Adrenal gland (tissue), 12 donors: ENCODE results near the gene SLIT3. TPM values are rescaled to one million over a fixed set of nuclear protein-coding genes. Genes with fewer than 3 reads are reported as not detected.

Experiments used
- DNase-seq, 7 donors: peaks; one replicate each; pipeline ENCODE4 v3.0.0-alpha.2; 2019 to 2020
- H3K27ac ChIP-seq, 5 donors: fragments of 200-600 bp; sonication (generic) in 4 of 5; 1 replicate in 3 of 5; 2 replicates in 2 of 5; pipeline versions ENCODE4 v1.5.1 to v1.8.0; 2016 to 2020; ENCODE audit warnings: mild to moderate bottlenecking in 1 of 5
- H3K27me3 ChIP-seq: fragments of 200-600 bp; 2 replicates; pipeline ENCODE4 v1.8.0; 2021
- H3K36me3 ChIP-seq, 2 donors: fragments of 200-600 bp; replicated peaks in 1 of 2; 1 replicate in 1 of 2; 2 replicates in 1 of 2; pipeline versions ENCODE4 v1.5.1 to v1.8.0; 2018 to 2022
- H3K4me1 ChIP-seq, 2 donors: fragments of 200-600 bp; replicated peaks in 1 of 2; 1 replicate in 1 of 2; 2 replicates in 1 of 2; pipeline versions ENCODE4 v1.5.1 to v1.8.0; 2018 to 2021
- H3K4me3 ChIP-seq, 4 donors: fragments of 200-600 bp; sonication (generic) in 3 of 4; one replicate each; pipeline ENCODE4 v1.5.1; 2016 to 2018
- H3K9me3 ChIP-seq, 3 donors: fragments of 200-600 bp; sonication (generic) in 1 of 3; replicated peaks in 1 of 3; 1 replicate in 2 of 3; 2 replicates in 1 of 3; pipeline versions ENCODE4 v1.5.1 to v1.8.0; 2016 to 2021
- CTCF ChIP-seq, 6 experiments: fragments of 450-650 bp in 4 of 6; fragments of 200-600 bp in 2 of 6; sonication (generic) in 1 of 6; IDR thresholded peaks; 1 replicate in 5 of 6; 2 replicates in 1 of 6; pipeline versions ENCODE4 v1.5.1 to v1.8.0; 2016 to 2021; ENCODE audit warnings: antibody characterized with exemption in 6 of 6, mild to moderate bottlenecking in 2 of 6, moderate library complexity in 1 of 6
- POLR2A ChIP-seq, 2 donors: fragments of 450-650 bp; IDR thresholded peaks; one replicate each; pipeline ENCODE4 v1.6.1; 2017; ENCODE audit warnings: antibody characterized with exemption in 2 of 2, mild to moderate bottlenecking in 2 of 2, moderate library complexity in 1 of 2
- WGBS, 4 donors: extraction: QIAGEN DNeasy Blood & Tissue Kit in 2 of 4; methylation state at CpG; one replicate each; pipeline versions ENCODE4 v1.1.5 to v1.1.7; 2013 to 2017; 5-methylcytosine and 5-hydroxymethylcytosine counted together
- intact Hi-C, 2 donors: fragments of 100-400 bp; cut with DNase I; formaldehyde crosslinking; loops; one replicate each; pipeline versions ENCODE4 v1.14.1 to v1.15.0; 2022 to 2023
- polyA plus RNA-seq, 3 donors: library from polyadenylated mRNA; stranded (reverse); fragments of 200-250 nt in 2 of 3; fragments of 350-450 nt in 1 of 3; fragmentation: Illumina TruSeq in 1 of 3; extraction: RNeasy Lipid Tissue Mini Kit (QIAGEN cat#74804) in 1 of 3; gene quantifications; one replicate each; pipeline ENCODE4 v1.2.3, GENCODE V29; 2013 to 2014
- total RNA-seq, 9 donors: library from RNA; depleted of rRNA in 4 of 9; stranded (reverse); fragments of >200 nt in 4 of 9; fragments of 120-200 nt in 1 of 9; fragmentation: NEBNext Ultra II Directional in 1 of 9; extraction: Animal tissue kit (Norgen Biotek cat#: 25700) in 1 of 9; gene quantifications; one replicate each; pipeline versions ENCODE4 v1.1.0 to v1.2.4, GENCODE V29; 2013 to 2023
- donor health status: healthy with polysubstance abuse.
- donor health status: Bipolar disorder and iron deficiency.
- donor health status: DM: yes; HTN: yes; CAD: no.
- donor health status: DM: no; HTN: no; CAD: no.
- donor health status: DM: no; HTN: no; CAD: no.
- donor health status: DM: yes; HTN: yes; CAD: no.

Gene SLIT3
- total and polyA plus RNA-seq, 12 donors, result 10.0 to 94.1 (median 32.8) TPM

- Histone ChIP-seq H3K4me3 (no peak overlapping the region), H3K9me3 (no peaks in the 10 kb centered on the region), H3K27me3 (no peaks in the 10 kb centered on the region), H3K27ac (no peak overlapping the region), H3K4me1 (no peaks in the 10 kb centered on the region), H3K36me3 (no peaks in the 10 kb centered on the region)
- DNase-seq, result no peak
- WGBS, 4 donors, result 79 to 83% (median 81%) methylated on average over 7 of the region's 7 CpGs
- intact Hi-C loops, result no loop called here
- no peak for TF ChIP-seq POLR2A (IDR thresholded peaks at IDR 0.05)
- no peak for TF ChIP-seq CTCF (IDR thresholded peaks at IDR 0.05)
Observed at GRCh38 chr5:168831383-168831782, 469.6 kb downstream of the SLIT3 start.

- DNase-seq, result no peak
- H3K27me3 ChIP-seq, result no peaks in the 10 kb centered on the region
- H3K27ac ChIP-seq, result no peak overlapping the region
- H3K4me3 ChIP-seq, result no peak overlapping the region
- intact Hi-C loops, result no loop called here
- no peaks in the 10 kb centered on the region for H3K9me3 ChIP-seq
- H3K36me3 ChIP-seq, result no peaks in the 10 kb centered on the region
- WGBS, 4 donors, result 64 to 94% (median 75%) methylated on average over 3 of the region's 3 CpGs
- no peak for TF ChIP-seq POLR2A (IDR thresholded peaks at IDR 0.05)
- TF ChIP-seq CTCF (IDR thresholded peaks at IDR 0.05), result no peak
- no peaks in the 10 kb centered on the region for H3K4me1 ChIP-seq
Observed at GRCh38 chr5:168830833-168831232, 470.1 kb downstream of the SLIT3 start.

- Histone ChIP-seq H3K9me3 (no peaks in the 10 kb centered on the region), H3K27ac (no peak overlapping the region), H3K27me3 (no peaks in the 10 kb centered on the region), H3K36me3 (no peaks in the 10 kb centered on the region), H3K4me1 (no peaks in the 10 kb centered on the region), H3K4me3 (no peak overlapping the region)
- TF ChIP-seq CTCF (IDR thresholded peaks at IDR 0.05), result no peak
- TF ChIP-seq POLR2A (IDR thresholded peaks at IDR 0.05), result no peak
- intact Hi-C loops, result no loop called here
- 84 to 95% (median 89%) methylated on average over 4 of the region's 4 CpGs for WGBS, 4 donors
- DNase-seq, result no peak
Observed at GRCh38 chr5:168829922-168830417, 471.0 kb downstream of the SLIT3 start.

- no peak overlapping the region for H3K4me3 ChIP-seq
- H3K36me3 ChIP-seq, result no peaks in the 10 kb centered on the region
- H3K9me3 ChIP-seq, result no peaks in the 10 kb centered on the region
- WGBS, 4 donors, result 75 to 92% (median 81%) methylated on average over 5 of the region's 5 CpGs
- no peak overlapping the region for H3K27ac ChIP-seq
- intact Hi-C loops, result no loop called here
- DNase-seq, result no peak
- no peaks in the 10 kb centered on the region for H3K4me1 ChIP-seq
- H3K27me3 ChIP-seq, result no peaks in the 10 kb centered on the region
- TF ChIP-seq CTCF (IDR thresholded peaks at IDR 0.05) (no peak), POLR2A (IDR thresholded peaks at IDR 0.05) (no peak)
Observed at GRCh38 chr5:168829044-168829443, 471.9 kb downstream of the SLIT3 start.
